Measurements from ENCODE around the gene TM6SF1.

The TM6SF1 gene

DNA sequence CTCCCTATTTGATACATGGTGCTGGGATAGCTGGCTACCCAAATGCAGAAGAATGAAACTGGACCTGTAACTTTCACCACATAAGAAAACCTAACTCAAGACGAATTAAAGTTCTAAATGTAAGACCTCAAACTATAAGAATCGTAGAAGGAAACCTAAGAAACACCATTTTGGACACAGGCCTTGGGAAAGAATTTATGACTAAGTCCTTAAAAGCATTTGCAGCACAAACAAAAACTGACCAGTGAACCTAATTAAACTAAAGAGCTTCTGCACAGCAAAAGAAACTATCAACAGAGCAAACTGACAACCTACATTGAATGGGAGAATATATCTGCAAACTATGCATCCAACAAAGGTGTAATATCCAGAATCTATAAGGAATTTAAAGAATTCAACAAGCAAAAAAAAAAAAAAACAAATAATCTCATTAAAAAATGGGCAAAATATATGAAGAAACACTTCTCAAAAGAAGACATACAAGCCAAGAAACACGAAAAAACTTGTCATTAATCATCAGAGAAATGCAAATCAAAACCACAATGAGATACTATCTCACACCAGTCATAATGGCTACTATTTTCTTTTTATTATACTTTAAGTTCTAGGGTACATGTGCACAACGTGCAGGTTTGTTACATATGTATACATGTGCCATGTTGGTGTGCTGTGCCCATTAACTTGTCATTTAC lies 63.2 kb downstream of the TM6SF1 start:
- H3K27ac Mint-ChIP-seq = no peak overlapping the region
- peaks cover 5% of the 10 kb centered on the region for H3K27me3 Mint-ChIP-seq
- peaks cover 23% of the 10 kb centered on the region for H3K9me3 Mint-ChIP-seq
- H3K36me3 Mint-ChIP-seq = peaks cover 11% of the 10 kb centered on the region
- no peak overlapping the region for H3K4me3 Mint-ChIP-seq
- no peaks in the 10 kb centered on the region for H3K4me1 Mint-ChIP-seq

DNA sequence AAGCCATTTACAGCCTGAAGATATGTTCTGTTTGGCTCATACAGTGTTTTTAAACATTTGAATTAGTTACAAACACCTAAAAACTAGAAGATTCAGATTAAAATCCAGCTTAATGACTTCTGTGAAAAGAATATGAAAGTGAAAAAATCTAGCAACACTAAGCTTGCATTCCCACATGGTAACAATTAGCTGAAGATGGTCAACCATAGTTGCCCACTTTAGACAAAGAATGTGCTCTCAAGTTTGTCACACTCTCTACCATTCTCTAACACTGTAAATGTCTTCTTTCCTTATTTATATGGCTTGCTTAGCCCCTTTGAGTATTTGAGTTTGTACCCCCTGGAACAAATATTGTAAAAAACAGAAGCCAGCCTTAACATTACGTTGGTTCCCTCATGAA lies 67.4 kb downstream of the TM6SF1 start:
- Mint-ChIP-seq H3K4me1 (no peaks in the 10 kb centered on the region), H3K4me3 (no peak overlapping the region), H3K36me3 (peaks cover 2% of the 10 kb centered on the region), H3K27me3 (peaks cover 1% of the 10 kb centered on the region), H3K27ac (no peak overlapping the region), H3K9me3 (no peaks in the 10 kb centered on the region)

DNA sequence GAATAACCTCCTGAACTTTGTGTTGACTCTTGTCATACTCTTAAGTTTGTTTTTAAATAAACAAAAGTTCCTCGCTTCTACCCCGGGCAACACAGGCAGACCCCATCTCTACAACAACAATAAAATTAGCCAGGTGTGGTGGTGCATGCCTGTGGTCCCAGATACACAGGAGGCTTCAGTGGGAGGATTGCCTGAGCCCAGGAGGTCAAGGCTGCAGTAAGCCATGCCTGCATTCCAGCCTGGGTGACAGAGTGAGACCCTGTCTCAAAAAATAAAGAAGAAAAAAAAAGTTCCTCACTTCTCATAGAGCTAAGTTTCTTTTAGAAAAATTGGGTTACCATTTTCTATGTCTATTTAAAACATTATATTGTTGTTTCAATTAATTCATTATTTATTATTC lies 70.9 kb downstream of the TM6SF1 start:
- no peak overlapping the region for H3K27ac Mint-ChIP-seq
- H3K4me1 Mint-ChIP-seq = no peaks in the 10 kb centered on the region
- no peak overlapping the region for H3K4me3 Mint-ChIP-seq
- peaks cover 1% of the 10 kb centered on the region for H3K27me3 Mint-ChIP-seq
- peaks cover 3% of the 10 kb centered on the region for H3K36me3 Mint-ChIP-seq
- H3K9me3 Mint-ChIP-seq = no peaks in the 10 kb centered on the region

DNA sequence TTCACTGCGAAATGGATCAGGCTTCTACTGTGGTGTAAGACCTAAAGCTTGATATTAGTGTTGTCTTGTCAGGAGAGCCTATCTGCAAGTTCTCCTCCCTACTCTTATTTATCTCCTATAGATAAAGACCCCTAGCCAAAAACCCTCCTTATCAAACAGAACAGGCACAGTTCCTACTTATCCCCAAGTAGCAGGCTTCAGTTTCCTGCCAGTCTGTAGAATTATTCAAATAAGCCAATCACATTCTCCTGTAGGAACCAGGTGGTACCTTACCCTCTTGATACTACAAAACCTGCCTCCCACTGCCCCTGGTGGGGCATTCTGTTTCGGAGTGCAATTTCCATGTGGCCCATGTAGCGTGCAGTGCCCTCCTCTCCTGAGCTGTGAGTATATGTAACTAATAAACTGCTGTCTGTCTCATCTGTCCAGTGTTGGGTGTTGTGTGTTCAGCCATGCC lies 71.5 kb downstream of the TM6SF1 start:
- Mint-ChIP-seq H3K27me3 (peaks cover 1% of the 10 kb centered on the region), H3K9me3 (no peaks in the 10 kb centered on the region), H3K4me1 (no peaks in the 10 kb centered on the region), H3K4me3 (no peak overlapping the region), H3K36me3 (peaks cover 3% of the 10 kb centered on the region), H3K27ac (no peak overlapping the region)

DNA sequence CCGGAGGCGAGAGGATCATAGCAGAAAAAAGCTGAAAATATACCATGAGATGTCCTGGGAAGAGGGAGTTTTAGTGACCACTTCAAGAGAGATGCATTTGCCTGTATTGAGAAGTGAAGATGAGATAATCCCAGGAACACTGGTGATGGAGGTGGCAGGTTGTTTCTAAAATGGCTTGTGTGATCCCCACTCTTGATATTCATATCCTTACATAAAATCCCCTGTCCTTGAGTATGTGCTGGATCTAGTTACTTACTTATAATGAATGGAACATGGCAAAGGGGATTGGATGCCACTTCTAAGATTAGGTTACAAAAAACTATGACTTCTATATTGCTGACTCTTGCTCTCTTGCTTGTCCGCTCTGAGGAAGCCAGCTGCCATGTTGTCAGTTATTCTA lies 78.1 kb downstream of the TM6SF1 start:
- Mint-ChIP-seq H3K4me1 (no peaks in the 10 kb centered on the region), H3K27ac (no peak overlapping the region)

More for the DNA sequence above, 78.1 kb downstream of the TM6SF1 start:
- Mint-ChIP-seq H3K27me3 (no peaks in the 10 kb centered on the region), H3K9me3 (no peaks in the 10 kb centered on the region), H3K4me3 (no peak overlapping the region), H3K36me3 (peaks cover 1% of the 10 kb centered on the region)
